IPS-11a (cell line): ENCODE data around the gene FAM107B.

Experiments used
- H3K4me3 ChIP-seq: one replicate; pipeline ENCODE4 v1.5.1; 2013; ENCODE audit warnings: low read depth, low read length, control low read depth

The FAM107B gene

GRCh38 chr10:14585287-14586193 is 189.2 kb downstream of the FAM107B start:
- H3K4me3 ChIP-seq, result no peak overlapping the region

- no peak overlapping the region for H3K4me3 ChIP-seq
Observed at GRCh38 chr10:14584661-14585060, 190.0 kb downstream of the FAM107B start.

GRCh38 chr10:14583967-14584366 is 190.7 kb downstream of the FAM107B start:
- no peak overlapping the region for H3K4me3 ChIP-seq

GRCh38 chr10:14583252-14583651 is 191.4 kb downstream of the FAM107B start:
- H3K4me3 ChIP-seq, result no peak overlapping the region

- no peak overlapping the region for H3K4me3 ChIP-seq
Observed at GRCh38 chr10:14581553-14582321, 193.0 kb downstream of the FAM107B start.

GRCh38 chr10:14580671-14581332 is 193.9 kb downstream of the FAM107B start:
- H3K4me3 ChIP-seq, result no peak overlapping the region

GRCh38 chr10:14579405-14579804 is 195.3 kb downstream of the FAM107B start:
- H3K4me3 ChIP-seq, result no peak overlapping the region

GRCh38 chr10:14578060-14578952 is 196.4 kb downstream of the FAM107B start:
- H3K4me3 ChIP-seq, result no peak overlapping the region

- H3K4me3 ChIP-seq, result no peak overlapping the region
Observed at GRCh38 chr10:14574885-14575284, 199.8 kb downstream of the FAM107B start.

GRCh38 chr10:14574291-14574690 is 200.4 kb downstream of the FAM107B start:
- H3K4me3 ChIP-seq, result no peak overlapping the region

- H3K4me3 ChIP-seq, result no peak overlapping the region
Observed at GRCh38 chr10:14573666-14574261, 200.9 kb downstream of the FAM107B start.

- no peak overlapping the region for H3K4me3 ChIP-seq
Observed at GRCh38 chr10:14572811-14573210, 201.9 kb downstream of the FAM107B start.

GRCh38 chr10:14571866-14572507 is 202.7 kb downstream of the FAM107B start:
- H3K4me3 ChIP-seq, result no peak overlapping the region

GRCh38 chr10:14570800-14571199 is 203.9 kb downstream of the FAM107B start:
- H3K4me3 ChIP-seq, result no peak overlapping the region

- no peak overlapping the region for H3K4me3 ChIP-seq
Observed at GRCh38 chr10:14569274-14570060, 205.2 kb downstream of the FAM107B start.

GRCh38 chr10:14567421-14567820 is 207.3 kb downstream of the FAM107B start:
- H3K4me3 ChIP-seq, result no peak overlapping the region

- no peak overlapping the region for H3K4me3 ChIP-seq
Observed at GRCh38 chr10:14566498-14566897, 208.2 kb downstream of the FAM107B start.

- H3K4me3 ChIP-seq, result no peak overlapping the region
Observed at GRCh38 chr10:14565199-14565598, 209.5 kb downstream of the FAM107B start.

- no peak overlapping the region for H3K4me3 ChIP-seq
Observed at GRCh38 chr10:14564268-14564744, 210.4 kb downstream of the FAM107B start.
